ENCODE measurements around the gene F2R. TPM values are rescaled to one million over a fixed set of nuclear protein-coding genes. Genes with fewer than 3 reads are reported as not detected.

F2R gene
- total and polyA plus RNA-seq, 2 of the 8 experiments (the other 6 are each of a cell fraction or from before 2014, with no cell fraction given) = 23.8 to 29.1 TPM

DNA sequence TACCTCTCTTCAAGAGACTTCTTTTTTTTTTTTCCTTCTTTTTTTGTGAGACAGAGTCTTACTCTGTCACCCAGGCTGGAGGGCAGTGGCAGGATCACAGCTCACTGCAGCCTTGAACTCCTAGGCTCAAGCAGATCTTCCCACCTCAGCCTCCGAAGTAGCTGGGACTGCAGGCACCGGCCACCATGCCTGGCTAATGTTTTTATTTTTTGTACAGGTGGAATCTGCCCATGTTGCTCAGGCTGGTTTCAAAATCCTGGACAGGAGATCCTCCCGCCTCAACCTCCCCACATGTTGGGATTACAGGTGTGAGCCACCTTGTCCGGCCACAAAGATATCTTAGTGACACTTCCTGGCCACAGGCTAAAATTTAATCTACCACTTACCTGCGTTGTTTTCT is 60.0 kb downstream of the F2R start (continued):
- no peak for TF ChIP-seq KDM1A (IDR thresholded peaks at IDR 0.05; ENCODE audit: borderline replicate concordance, low read length)
- no peak for TF ChIP-seq SRF (IDR thresholded peaks at IDR 0.05; ENCODE audit: low read depth, low read length)
- TF ChIP-seq, protein P1, sequence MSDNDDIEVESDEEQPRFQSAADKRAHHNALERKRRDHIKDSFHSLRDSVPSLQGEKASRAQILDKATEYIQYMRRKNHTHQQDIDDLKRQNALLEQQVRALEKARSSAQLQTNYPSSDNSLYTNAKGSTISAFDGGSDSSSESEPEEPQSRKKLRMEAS (IDR thresholded peaks at IDR 0.05) = no peak
- no peak for TF ChIP-seq E2F6 (IDR thresholded peaks at IDR 0.05)
- no peak for TF ChIP-seq POLR2A (IDR thresholded peaks at IDR 0.05; ENCODE audit: control extremely low read depth in 1 of 2, low read depth in 2 of 2, low read length in 2 of 2)
- TF ChIP-seq TCF12 (IDR thresholded peaks at IDR 0.05; ENCODE audit: low read depth, low read length) = no peak

Data from H1 (cell line).